GM12865 (cell line): ENCODE data around the gene GRIN2A.
A peak's percentile ranks its signal among the peaks of the same experiment; 100 is the strongest.

Experiments used
- DNase-seq: peaks from one replicate; pipeline ENCODE4 v3.0.0; 2010; ENCODE audit warnings: low read depth
- H3K4me3 ChIP-seq: 2 replicates; pipeline ENCODE4 v1.5.1; 2011; ENCODE audit warnings: mild to moderate bottlenecking, low read depth, low read length, control low read depth
- CTCF ChIP-seq: IDR thresholded peaks from 2 replicates; pipeline ENCODE4 v1.5.1; 2011; ENCODE audit warnings: low read length, control low read depth, low read depth, inconsistent platforms; ENCODE audit not compliant: insufficient read depth; ENCODE audit errors: missing control alignments

GRIN2A gene

GRCh38 chr16:10098991-10099390, 83.2 kb downstream of the GRIN2A start:
- TF ChIP-seq CTCF, result no peak
- no peak for DNase-seq
- no peak overlapping the region for H3K4me3 ChIP-seq

GRCh38 chr16:10097271-10097670, 85.0 kb downstream of the GRIN2A start:
- H3K4me3 ChIP-seq, result no peak overlapping the region
- DNase-seq, result no peak
- no peak for TF ChIP-seq CTCF

- H3K4me3 ChIP-seq, result no peak overlapping the region
- no peak for TF ChIP-seq CTCF
- peak; percentile 32 for DNase-seq
Measured at GRCh38 chr16:10093576-10093975, 88.7 kb downstream of the GRIN2A start.

- no peak for DNase-seq
- TF ChIP-seq CTCF, result no peak
- no peak overlapping the region for H3K4me3 ChIP-seq
Measured at GRCh38 chr16:10090816-10091215, 91.4 kb downstream of the GRIN2A start.

GRCh38 chr16:10088380-10088793, 93.8 kb downstream of the GRIN2A start:
- TF ChIP-seq CTCF, result no peak
- no peak for DNase-seq

GRCh38 chr16:10087151-10087550, 95.1 kb downstream of the GRIN2A start:
- H3K4me3 ChIP-seq, result no peak overlapping the region
- no peak for DNase-seq
- TF ChIP-seq CTCF, result no peak

More at GRCh38 chr16:10088380-10088793, 93.8 kb downstream of the GRIN2A start:
- H3K4me3 ChIP-seq, result no peak overlapping the region

GRCh38 chr16:10086620-10087019, 95.6 kb downstream of the GRIN2A start:
- no peak for TF ChIP-seq CTCF

More at GRCh38 chr16:10086620-10087019, 95.6 kb downstream of the GRIN2A start:
- H3K4me3 ChIP-seq, result no peak overlapping the region
- no peak for DNase-seq
